MCF 10A (cell line): ENCODE measurements around the gene MYLIP. TPM values are rescaled to one million over a fixed set of nuclear protein-coding genes. Genes with fewer than 3 reads are reported as not detected.

Experiments used
- BruUV-seq: library from RNA; stranded (reverse); fragments of 400-500 nt; replicated peaks from 2 replicates; lab custom pipeline; 2021; lab: Mats Ljungman, UMichigan
- CTCF ChIA-PET: fragments of 300-600 bp; sonication (Branson Sonifier 250); formaldehyde crosslinking; extraction: SDS; loops from one replicate; lab custom pipeline; 2021; ENCODE audit warnings: antibody characterized with exemption, inconsistent platforms; lab: Yijun Ruan, JAX
- POLR2A ChIA-PET: fragments of 300-600, 350-650 bp; sonication (Branson Sonifier 250); formaldehyde crosslinking; extraction: SDS; loops from one replicate; lab custom pipeline; 2020; ENCODE audit warnings: antibody characterized with exemption, inconsistent platforms; lab: Yijun Ruan, JAX
- DNase-seq: peaks from one replicate; pipeline ENCODE4 v3.0.0-alpha.2; 2018; ENCODE audit not compliant: unreplicated experiment
- H3K27ac Mint-ChIP-seq: one replicate; pipeline ENCODE4 v1.8.0; 2022; ENCODE audit warnings: mild to moderate bottlenecking, low read depth, mixed read lengths; ENCODE audit not compliant: unreplicated experiment
- H3K27me3 Mint-ChIP-seq: one replicate; pipeline ENCODE4 v1.8.0; 2022; ENCODE audit warnings: mixed read lengths; ENCODE audit not compliant: insufficient read depth, unreplicated experiment
- H3K36me3 Mint-ChIP-seq: one replicate; pipeline ENCODE4 v1.8.0; 2022; ENCODE audit warnings: mild to moderate bottlenecking, moderate library complexity, mixed read lengths; ENCODE audit not compliant: insufficient read depth, unreplicated experiment
- H3K4me1 Mint-ChIP-seq: one replicate; pipeline ENCODE4 v1.8.0; 2022; ENCODE audit warnings: mixed read lengths; ENCODE audit not compliant: insufficient read depth, unreplicated experiment
- H3K4me3 Mint-ChIP-seq: one replicate; pipeline ENCODE4 v1.8.0; 2022; ENCODE audit warnings: mild to moderate bottlenecking, moderate library complexity, mixed read lengths; ENCODE audit not compliant: unreplicated experiment
- H3K9me3 Mint-ChIP-seq: one replicate; pipeline ENCODE4 v1.8.0; 2022; ENCODE audit warnings: mixed read lengths; ENCODE audit not compliant: unreplicated experiment
- CTCF ChIP-seq: fragments of 200-600 bp; IDR thresholded peaks from one replicate; pipeline ENCODE4 v1.8.0; 2022; ENCODE audit warnings: antibody characterized with exemption, mild to moderate bottlenecking; ENCODE audit not compliant: unreplicated experiment
- intact Hi-C: fragments of 100-400 bp; cut with micrococcal nuclease; formaldehyde crosslinking; loops from 2 replicates; pipeline ENCODE4 v1.14.1; 2022
- total RNA-seq: library from RNA; stranded (reverse); gene quantifications from 2 replicates; pipeline ENCODE4 v1.2.3, GENCODE V29; 2022

The MYLIP gene
- total RNA-seq, 1 experiment from 2014 or later, result 2.1 TPM

- no TSS peak for BruUV-seq
These were observed 4.4 kb upstream of the MYLIP start for GRCh38 chr6:16124198-16125180.

GRCh38 chr6:16126056-16126455 is 2.8 kb upstream of the MYLIP start:
- H3K9me3 Mint-ChIP-seq, result no peaks in the 10 kb centered on the region
- BruUV-seq, result no TSS peak
- H3K4me3 Mint-ChIP-seq, result no peak overlapping the region
- no peak overlapping the region for H3K27ac Mint-ChIP-seq
- intact Hi-C loops, result no loop called here
- CTCF ChIA-PET, result interaction anchor here (0.5 to 1.7 kb wide), 5 partner anchors 37 to 434 kb away, joined by 3 to 7 read pairs (median 3); no protein-coding TSS in a partner anchor
- H3K27me3 Mint-ChIP-seq, result peaks cover 35% of the 10 kb centered on the region
- DNase-seq, result no peak
- H3K4me1 Mint-ChIP-seq, result peaks cover 9% of the 10 kb centered on the region
- POLR2A ChIA-PET, result no interaction called here
- no peak for TF ChIP-seq CTCF
- H3K36me3 Mint-ChIP-seq, result peaks cover 7% of the 10 kb centered on the region

More at GRCh38 chr6:16124198-16125180, 4.4 kb upstream of the MYLIP start:
- Mint-ChIP-seq H3K9me3 (no peaks in the 10 kb centered on the region), H3K4me3 (no peak overlapping the region), H3K4me1 (no peaks in the 10 kb centered on the region), H3K27me3 (peaks cover 40% of the 10 kb centered on the region), H3K27ac (no peak overlapping the region), H3K36me3 (peaks cover 7% of the 10 kb centered on the region)
- POLR2A ChIA-PET, result interaction anchor here (0.6 to 0.7 kb wide), 3 partner anchors 9 to 492 kb away, joined by 3 to 5 read pairs (median 4); no protein-coding TSS in a partner anchor
- no peak for DNase-seq
- TF ChIP-seq CTCF, result no peak
- CTCF ChIA-PET, result interaction anchor here (0.6 to 0.7 kb wide), 4 partner anchors 60 to 433 kb away, joined by 3 to 4 read pairs (median 3); no protein-coding TSS in a partner anchor
- intact Hi-C loops, result no loop called here

GRCh38 chr6:16126861-16127260 is 2.0 kb upstream of the MYLIP start:
- TF ChIP-seq CTCF, result no peak
- ChIA-PET POLR2A (interaction anchor here (0.7 kb wide), 1 partner anchor 73 kb away, joined by 3 read pairs; no protein-coding TSS in a partner anchor), CTCF (interaction anchor here (0.7 to 1.7 kb wide), 7 partner anchors 37 to 1038 kb away, joined by 3 to 7 read pairs (median 3); no protein-coding TSS in a partner anchor)
- no TSS peak for BruUV-seq
- Mint-ChIP-seq H3K27me3 (peaks cover 27% of the 10 kb centered on the region), H3K4me3 (no peak overlapping the region), H3K4me1 (peaks cover 9% of the 10 kb centered on the region), H3K9me3 (no peaks in the 10 kb centered on the region), H3K27ac (no peak overlapping the region), H3K36me3 (peaks cover 7% of the 10 kb centered on the region)
- intact Hi-C loops, result no loop called here
- no peak for DNase-seq

- no peak for TF ChIP-seq CTCF
- H3K4me3 Mint-ChIP-seq, result peak overlapping the region; percentile 6
- H3K4me1 Mint-ChIP-seq, result peaks cover 9% of the 10 kb centered on the region
- intact Hi-C loops, result no loop called here
- no TSS peak for BruUV-seq
- POLR2A ChIA-PET, result interaction anchor here (0.7 to 2.0 kb wide), 2 partner anchors 10 to 72 kb away, joined by 3 to 10 read pairs; no protein-coding TSS in a partner anchor
- no peak overlapping the region for H3K27ac Mint-ChIP-seq
- peaks cover 20% of the 10 kb centered on the region for H3K27me3 Mint-ChIP-seq
- CTCF ChIA-PET, result interaction anchor here (0.6 to 1.9 kb wide), 8 partner anchors 10 to 1038 kb away, joined by 3 to 17 read pairs (median 3); no protein-coding TSS in a partner anchor
- no peak for DNase-seq
- peaks cover 7% of the 10 kb centered on the region for H3K36me3 Mint-ChIP-seq
- H3K9me3 Mint-ChIP-seq, result no peaks in the 10 kb centered on the region
These were observed 1.4 kb upstream of the MYLIP start for GRCh38 chr6:16127471-16127870.
